HEK293 (cell line): Measurements from ENCODE around the gene RGL2.

Experiments
- CTCF ChIA-PET: fragments of 350-600 bp; formaldehyde crosslinking; extraction: SDS; loops from one replicate; lab custom pipeline; 2021; ENCODE audit warnings: antibody characterized with exemption; lab: Yijun Ruan, JAX
- POLR2A ChIA-PET: fragments of 300-600 bp; formaldehyde crosslinking; extraction: SDS; loops from one replicate; lab custom pipeline; 2020; ENCODE audit warnings: antibody characterized with exemption, inconsistent platforms; lab: Yijun Ruan, JAX
- H3K27ac ChIP-seq: fragments of 200-500 bp; sonication (Bioruptor generic); 2 replicates; pipeline ENCODE4 v1.5.1; 2014; ENCODE audit warnings: low read depth, low read length, control low read depth, inconsistent platforms; ENCODE audit errors: extremely low read depth
- H3K36me3 ChIP-seq, 2 experiments: fragments of 200-500 bp in 1 of 2; sonication (Bioruptor generic) in 1 of 2; 1 replicate in 1 of 2; 2 replicates in 1 of 2; pipeline ENCODE4 v1.5.1; 2014 to 2017; ENCODE audit warnings: inconsistent platforms in 2 of 2, low read length in 2 of 2; ENCODE audit not compliant: control insufficient read depth in 2 of 2, insufficient read depth in 1 of 2
- H3K4me1 ChIP-seq: fragments of 200-500 bp; sonication (Bioruptor generic); 2 replicates; pipeline ENCODE4 v1.5.1; 2014; ENCODE audit warnings: mild to moderate bottlenecking, low read length, inconsistent platforms; ENCODE audit not compliant: control insufficient read depth, insufficient read depth
- H3K4me3 ChIP-seq: 2 replicates; pipeline ENCODE4 v1.5.1; 2011; ENCODE audit warnings: low read depth, mild to moderate bottlenecking, control low read depth, low read length, moderate library complexity
- H3K9me3 ChIP-seq: fragments of 200-500 bp; sonication (Bioruptor generic); 2 replicates; pipeline ENCODE4 v1.5.1; 2014; ENCODE audit warnings: low read depth, low read length, inconsistent platforms; ENCODE audit not compliant: control insufficient read depth, insufficient read depth
- GFI1B ChIP-seq: fragments of 450-650 bp; formaldehyde crosslinking; IDR thresholded peaks from 2 replicates; pipeline ENCODE4 v1.5.1; 2016; ENCODE audit warnings: missing biosample characterization, missing genetic modification characterization
- GLIS1 ChIP-seq: fragments of 450-650 bp; formaldehyde crosslinking; IDR thresholded peaks from 2 replicates; pipeline ENCODE4 v1.5.1; 2016; ENCODE audit warnings: missing biosample characterization, missing genetic modification characterization
- KLF7 ChIP-seq: fragments of 450-650 bp; formaldehyde crosslinking; IDR thresholded peaks from 2 replicates; pipeline ENCODE4 v1.5.1; 2016; ENCODE audit warnings: missing biosample characterization, missing genetic modification characterization, borderline replicate concordance
- KLF8 ChIP-seq: fragments of 450-650 bp; formaldehyde crosslinking; IDR thresholded peaks from 2 replicates; pipeline ENCODE4 v1.5.1; 2016; ENCODE audit warnings: missing biosample characterization, missing genetic modification characterization
- MZF1 ChIP-seq: fragments of 450-650 bp; formaldehyde crosslinking; IDR thresholded peaks from 2 replicates; pipeline ENCODE4 v1.5.1; 2017; ENCODE audit warnings: missing biosample characterization, missing genetic modification characterization, borderline replicate concordance
- SP2 ChIP-seq: fragments of 450-650 bp; formaldehyde crosslinking; IDR thresholded peaks from 2 replicates; pipeline ENCODE4 v1.5.1; 2016; ENCODE audit warnings: missing biosample characterization, missing genetic modification characterization
- YY1 ChIP-seq: fragments of 450-650 bp; formaldehyde crosslinking; IDR thresholded peaks from 2 replicates; pipeline ENCODE4 v1.5.1; 2018; ENCODE audit warnings: missing biosample characterization, missing genetic modification characterization
- ZBTB17 ChIP-seq: fragments of 450-650 bp; formaldehyde crosslinking; IDR thresholded peaks from 2 replicates; pipeline ENCODE4 v1.5.1; 2016; ENCODE audit warnings: missing biosample characterization, missing genetic modification characterization
- ZBTB20 ChIP-seq: fragments of 450-650 bp; formaldehyde crosslinking; IDR thresholded peaks from 2 replicates; pipeline ENCODE4 v1.5.1; 2016; ENCODE audit warnings: missing biosample characterization, missing genetic modification characterization
- ZBTB26 ChIP-seq: fragments of 450-650 bp; formaldehyde crosslinking; optimal IDR thresholded peaks from 2 replicates; pipeline ENCODE3; 2016; ENCODE audit warnings: missing biosample characterization, mild to moderate bottlenecking, missing genetic modification characterization
- ZBTB48 ChIP-seq: fragments of 450-650 bp; formaldehyde crosslinking; IDR thresholded peaks from 2 replicates; pipeline ENCODE4 v1.5.1; 2016; ENCODE audit warnings: missing biosample characterization, missing genetic modification characterization
- ZBTB8A ChIP-seq: fragments of 450-650 bp; formaldehyde crosslinking; IDR thresholded peaks from 2 replicates; pipeline ENCODE4 v1.5.1; 2016; ENCODE audit warnings: missing biosample characterization, missing genetic modification characterization
- ZFP69B ChIP-seq: fragments of 450-650 bp; formaldehyde crosslinking; IDR thresholded peaks from 2 replicates; pipeline ENCODE4 v1.5.1; 2016; ENCODE audit warnings: missing biosample characterization, missing genetic modification characterization
- ZNF2 ChIP-seq: fragments of 450-650 bp; formaldehyde crosslinking; IDR thresholded peaks from 2 replicates; pipeline ENCODE4 v1.5.1; 2016; ENCODE audit warnings: missing biosample characterization, missing genetic modification characterization
- ZNF211 ChIP-seq: fragments of 450-650 bp; formaldehyde crosslinking; IDR thresholded peaks from 2 replicates; pipeline ENCODE4 v1.5.1; 2016; ENCODE audit warnings: low read depth, missing biosample characterization, missing genetic modification characterization
- ZNF335 ChIP-seq: fragments of 450-650 bp; formaldehyde crosslinking; conservative IDR thresholded peaks from 2 replicates; pipeline ENCODE4 v1.5.1; 2016; ENCODE audit warnings: missing biosample characterization, missing genetic modification characterization
- ZNF341 ChIP-seq: fragments of 450-650 bp; formaldehyde crosslinking; IDR thresholded peaks from 2 replicates; pipeline ENCODE4; 2016; ENCODE audit warnings: low read depth, missing biosample characterization, missing genetic modification characterization
- ZNF366 ChIP-seq: fragments of 450-650 bp; formaldehyde crosslinking; conservative IDR thresholded peaks from 2 replicates; pipeline ENCODE4 v1.5.1; 2016; ENCODE audit warnings: missing biosample characterization, missing genetic modification characterization
- ZNF433 ChIP-seq: fragments of 450-650 bp; formaldehyde crosslinking; IDR thresholded peaks from 2 replicates; pipeline ENCODE4 v1.5.1; 2016; ENCODE audit warnings: missing biosample characterization, missing genetic modification characterization, low read depth
- ZNF473 ChIP-seq: fragments of 450-650 bp; formaldehyde crosslinking; IDR thresholded peaks from 2 replicates; pipeline ENCODE4 v1.5.1; 2017; ENCODE audit warnings: missing biosample characterization, missing genetic modification characterization
- ZNF501 ChIP-seq: fragments of 450-650 bp; formaldehyde crosslinking; IDR thresholded peaks from 2 replicates; pipeline ENCODE4 v1.5.1; 2016; ENCODE audit warnings: missing biosample characterization, missing genetic modification characterization
- ZNF514 ChIP-seq: fragments of 450-650 bp; formaldehyde crosslinking; IDR thresholded peaks from 2 replicates; pipeline ENCODE4 v1.5.1; 2016; ENCODE audit warnings: missing biosample characterization, missing genetic modification characterization
- ZNF555 ChIP-seq: fragments of 450-650 bp; formaldehyde crosslinking; conservative IDR thresholded peaks from 2 replicates; pipeline ENCODE4 v1.5.1; 2017; ENCODE audit warnings: missing biosample characterization, mild to moderate bottlenecking, missing genetic modification characterization, inconsistent platforms
- ZNF600 ChIP-seq: fragments of 450-650 bp; formaldehyde crosslinking; IDR thresholded peaks from 2 replicates; pipeline ENCODE4 v1.5.1; 2016; ENCODE audit warnings: missing biosample characterization, missing genetic modification characterization
- ZNF610 ChIP-seq: fragments of 450-650 bp; formaldehyde crosslinking; IDR thresholded peaks from 2 replicates; pipeline ENCODE4 v1.5.1; 2016; ENCODE audit warnings: missing biosample characterization, missing genetic modification characterization, borderline replicate concordance
- ZNF629 ChIP-seq: fragments of 450-650 bp; formaldehyde crosslinking; IDR thresholded peaks from 2 replicates; pipeline ENCODE4 v1.5.1; 2017; ENCODE audit warnings: missing biosample characterization, missing genetic modification characterization
- ZNF707 ChIP-seq: fragments of 450-650 bp; formaldehyde crosslinking; IDR thresholded peaks from 2 replicates; pipeline ENCODE4 v1.5.1; 2016; ENCODE audit warnings: missing biosample characterization, missing genetic modification characterization
- ZNF747 ChIP-seq: fragments of 450-650 bp; formaldehyde crosslinking; IDR thresholded peaks from 2 replicates; pipeline ENCODE4 v1.5.1; 2016; ENCODE audit warnings: missing biosample characterization, missing genetic modification characterization
- ZNF791 ChIP-seq: fragments of 450-650 bp; formaldehyde crosslinking; IDR thresholded peaks from 2 replicates; pipeline ENCODE4 v1.5.1; 2016; ENCODE audit warnings: missing biosample characterization, missing genetic modification characterization
- ZSCAN16 ChIP-seq: fragments of 450-650 bp; formaldehyde crosslinking; IDR thresholded peaks from 2 replicates; pipeline ENCODE4 v1.5.1; 2016; ENCODE audit warnings: missing biosample characterization, missing genetic modification characterization
- ZSCAN5A ChIP-seq: fragments of 450-650 bp; formaldehyde crosslinking; IDR thresholded peaks from 2 replicates; pipeline ENCODE4 v1.5.1; 2016; ENCODE audit warnings: missing biosample characterization, missing genetic modification characterization
- TF ChIP-seq, protein P1 (sequence below): fragments of 450-650 bp; formaldehyde crosslinking; IDR thresholded peaks from 2 replicates; pipeline ENCODE4 v1.5.1; 2016; ENCODE audit warnings: missing biosample characterization, missing genetic modification characterization
- TF ChIP-seq, protein P2 (sequence below): fragments of 450-650 bp; formaldehyde crosslinking; IDR thresholded peaks from 2 replicates; pipeline ENCODE4 v1.5.1; 2016; ENCODE audit warnings: missing biosample characterization, missing genetic modification characterization

Gene RGL2

DNA sequence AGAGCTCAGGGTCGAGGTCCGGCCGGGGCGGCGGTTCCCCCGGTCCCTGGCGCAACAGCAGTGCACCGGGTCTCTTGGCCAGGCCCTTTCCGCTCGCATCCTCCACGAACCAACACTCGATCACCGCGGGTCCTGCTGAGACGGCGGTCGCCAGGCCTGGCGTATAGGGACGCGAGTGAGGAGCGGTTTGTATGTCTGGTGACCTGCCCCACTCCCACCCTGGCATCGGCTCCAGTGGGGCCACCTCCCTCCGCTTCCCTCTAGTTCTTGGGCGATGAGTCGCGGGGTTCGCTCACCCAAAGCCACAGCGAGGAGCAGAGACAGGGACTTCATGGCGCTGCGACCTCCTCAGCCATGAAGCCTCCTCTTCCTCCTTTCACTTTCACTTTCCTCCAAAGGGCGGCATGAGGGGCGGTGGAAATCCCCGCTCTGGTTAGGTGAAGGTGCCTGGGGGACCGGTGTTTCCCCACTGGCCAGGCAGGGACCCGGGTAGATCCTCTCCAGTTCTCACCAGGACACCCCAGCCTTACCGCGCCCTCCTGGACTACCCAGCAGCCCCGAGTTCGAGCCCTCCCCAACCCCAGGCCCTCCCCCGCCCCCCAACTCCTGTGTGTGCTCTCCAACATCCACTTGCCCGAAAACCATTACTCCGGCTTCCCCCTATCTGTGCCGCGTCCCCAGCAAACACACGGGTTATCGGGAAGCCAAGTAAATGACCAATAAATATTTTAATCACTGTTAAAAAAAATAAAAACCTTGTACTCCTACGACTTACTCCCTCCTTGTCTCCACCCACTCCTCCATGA, 15.2 kb upstream of the RGL2 start, which contains the start of gene TAPBP:
Gene TAPBP, minus strand, starts transcription at position 370 of the 806 bp plus-strand sequence. Its CDS starts 37 bp downstream, at position 333.
- ChIA-PET CTCF (interaction anchor here (0.6 to 7.0 kb wide), 6 partner anchors 15 to 77 kb away, joined by 3 to 53 read pairs (median 11); partner anchors contain the start of genes B3GALT4 and RGL2), POLR2A (interaction anchor here (0.9 to 5.0 kb wide), 12 partner anchors 10 to 342 kb away, joined by 3 to 50 read pairs (median 8); partner anchors contain the start of genes B3GALT4, RGL2, RPS18 and VPS52)
- peaks cover 3 to 15% of the 10 kb centered on the region in 2 experiments; a peak in 2 of 3 replicates for H3K36me3 ChIP-seq
- peaks cover 8% of the 10 kb centered on the region for H3K4me1 ChIP-seq
- H3K4me3 ChIP-seq = peak within 1 kb of the TSS; percentile 61
- H3K9me3 ChIP-seq = no peaks in the 10 kb centered on the region
- H3K27ac ChIP-seq = peak within 1 kb of the TSS; percentile 79
- TF ChIP-seq KLF8 (tag by site-specific recombination) (peak; percentile 19), ZSCAN5A (tag by site-specific recombination) (no peak), ZNF341 (tag by site-specific recombination) (peak; percentile 92), ZSCAN16 (no peak), ZFP69B (peak; percentile 24; the same call in 1 of the 2 replicates), ZBTB48 (tag by site-specific recombination) (peak; percentile 87), ZNF555 (no peak), ZNF747 (no peak), ZNF791 (tag by site-specific recombination) (no peak), ZNF473 (tag by site-specific recombination) (no peak), ZNF707 (no peak), ZNF335 (peak; percentile 86), ZNF610 (tag by site-specific recombination) (peak; percentile 14; the same call in 1 of the 2 replicates), ZNF600 (tag by site-specific recombination) (peak; percentile 41; the same call in 1 of the 2 replicates), ZBTB20 (tag by site-specific recombination) (peak; percentile 83), ZNF433 (tag by site-specific recombination) (no peak), GFI1B (0 out of 2 replicates have a peak, but pooled peaks have one; percentile 8), ZNF366 (tag by site-specific recombination) (no peak), YY1 (tag by site-specific recombination) (peak; percentile 52; the same call in 1 of the 2 replicates), ZNF501 (peak; percentile 75), GLIS1 (peak; percentile 8; the same call in 1 of the 2 replicates), MZF1 (tag by site-specific recombination) (no peak), ZNF629 (tag by site-specific recombination) (0 out of 2 replicates have a peak, but pooled peaks have one; percentile 29), SP2 (tag by site-specific recombination) (peak; percentile 46), ZNF514 (no peak), ZNF211 (tag by site-specific recombination) (no peak), ZNF2 (peak; percentile 56; the same call in 1 of the 2 replicates), ZBTB26 (tag by site-specific recombination) (peak; percentile 47), KLF7 (peak; percentile 3; the same call in 1 of the 2 replicates), ZBTB17 (tag by site-specific recombination) (peak; percentile 92), ZBTB8A (tag by site-specific recombination) (peak; percentile 5)
- TF ChIP-seq, protein P1, sequence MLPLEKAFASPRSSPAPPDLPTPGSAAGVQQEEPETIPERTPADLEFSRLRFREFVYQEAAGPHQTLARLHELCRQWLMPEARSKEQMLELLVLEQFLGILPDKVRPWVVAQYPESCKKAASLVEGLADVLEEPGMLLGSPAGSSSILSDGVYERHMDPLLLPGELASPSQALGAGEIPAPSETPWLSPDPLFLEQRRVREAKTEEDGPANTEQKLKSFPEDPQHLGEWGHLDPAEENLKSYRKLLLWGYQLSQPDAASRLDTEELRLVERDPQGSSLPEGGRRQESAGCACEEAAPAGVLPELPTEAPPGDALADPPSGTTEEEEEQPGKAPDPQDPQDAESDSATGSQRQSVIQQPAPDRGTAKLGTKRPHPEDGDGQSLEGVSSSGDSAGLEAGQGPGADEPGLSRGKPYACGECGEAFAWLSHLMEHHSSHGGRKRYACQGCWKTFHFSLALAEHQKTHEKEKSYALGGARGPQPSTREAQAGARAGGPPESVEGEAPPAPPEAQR (tag by site-specific recombination) = no peak
- TF ChIP-seq, protein P2, sequence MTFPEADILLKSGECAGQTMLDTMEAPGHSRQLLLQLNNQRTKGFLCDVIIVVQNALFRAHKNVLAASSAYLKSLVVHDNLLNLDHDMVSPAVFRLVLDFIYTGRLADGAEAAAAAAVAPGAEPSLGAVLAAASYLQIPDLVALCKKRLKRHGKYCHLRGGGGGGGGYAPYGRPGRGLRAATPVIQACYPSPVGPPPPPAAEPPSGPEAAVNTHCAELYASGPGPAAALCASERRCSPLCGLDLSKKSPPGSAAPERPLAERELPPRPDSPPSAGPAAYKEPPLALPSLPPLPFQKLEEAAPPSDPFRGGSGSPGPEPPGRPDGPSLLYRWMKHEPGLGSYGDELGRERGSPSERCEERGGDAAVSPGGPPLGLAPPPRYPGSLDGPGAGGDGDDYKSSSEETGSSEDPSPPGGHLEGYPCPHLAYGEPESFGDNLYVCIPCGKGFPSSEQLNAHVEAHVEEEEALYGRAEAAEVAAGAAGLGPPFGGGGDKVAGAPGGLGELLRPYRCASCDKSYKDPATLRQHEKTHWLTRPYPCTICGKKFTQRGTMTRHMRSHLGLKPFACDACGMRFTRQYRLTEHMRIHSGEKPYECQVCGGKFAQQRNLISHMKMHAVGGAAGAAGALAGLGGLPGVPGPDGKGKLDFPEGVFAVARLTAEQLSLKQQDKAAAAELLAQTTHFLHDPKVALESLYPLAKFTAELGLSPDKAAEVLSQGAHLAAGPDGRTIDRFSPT (tag by site-specific recombination) = peak; percentile 66; the same call in 1 of the 2 replicates
